GM12872 (cell line): ENCODE data around the gene CROCC.
A peak's percentile ranks its signal among the peaks of the same experiment; 100 is the strongest.

Experiments used
- TF ChIP-seq, protein P1 (sequence below): IDR thresholded peaks from 3 replicates; pipeline ENCODE4 v1.5.1; 2011; ENCODE audit warnings: low read depth, mild to moderate bottlenecking, low read length, moderate library complexity; ENCODE audit not compliant: insufficient read depth

The CROCC gene

DNA sequence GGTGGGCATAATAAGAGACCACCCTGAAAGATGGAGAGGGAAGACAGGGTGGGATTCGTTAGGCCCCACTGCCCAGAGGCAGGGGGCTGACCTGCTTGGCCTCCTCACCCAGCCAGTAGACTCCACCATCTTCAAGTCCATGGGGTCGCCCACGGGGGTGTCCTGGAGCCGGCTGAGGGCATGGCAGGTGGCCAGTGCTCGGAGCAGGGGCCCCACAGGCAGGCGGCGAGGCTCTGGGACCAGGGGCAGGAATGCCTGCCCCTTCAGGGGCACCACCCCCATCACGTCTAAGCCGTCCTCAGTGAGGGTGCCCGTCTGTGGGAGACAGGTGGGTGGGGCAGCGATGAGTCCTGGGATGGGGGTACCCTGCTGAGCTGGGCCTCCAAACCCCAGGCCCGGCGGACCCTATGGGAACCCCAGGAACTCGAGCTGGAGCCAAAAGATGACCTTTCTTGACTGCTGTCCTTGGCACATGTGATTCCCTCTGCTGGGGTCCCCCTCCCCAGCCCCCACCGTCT, 71.8 kb downstream of the CROCC start:
- TF ChIP-seq, protein P1, sequence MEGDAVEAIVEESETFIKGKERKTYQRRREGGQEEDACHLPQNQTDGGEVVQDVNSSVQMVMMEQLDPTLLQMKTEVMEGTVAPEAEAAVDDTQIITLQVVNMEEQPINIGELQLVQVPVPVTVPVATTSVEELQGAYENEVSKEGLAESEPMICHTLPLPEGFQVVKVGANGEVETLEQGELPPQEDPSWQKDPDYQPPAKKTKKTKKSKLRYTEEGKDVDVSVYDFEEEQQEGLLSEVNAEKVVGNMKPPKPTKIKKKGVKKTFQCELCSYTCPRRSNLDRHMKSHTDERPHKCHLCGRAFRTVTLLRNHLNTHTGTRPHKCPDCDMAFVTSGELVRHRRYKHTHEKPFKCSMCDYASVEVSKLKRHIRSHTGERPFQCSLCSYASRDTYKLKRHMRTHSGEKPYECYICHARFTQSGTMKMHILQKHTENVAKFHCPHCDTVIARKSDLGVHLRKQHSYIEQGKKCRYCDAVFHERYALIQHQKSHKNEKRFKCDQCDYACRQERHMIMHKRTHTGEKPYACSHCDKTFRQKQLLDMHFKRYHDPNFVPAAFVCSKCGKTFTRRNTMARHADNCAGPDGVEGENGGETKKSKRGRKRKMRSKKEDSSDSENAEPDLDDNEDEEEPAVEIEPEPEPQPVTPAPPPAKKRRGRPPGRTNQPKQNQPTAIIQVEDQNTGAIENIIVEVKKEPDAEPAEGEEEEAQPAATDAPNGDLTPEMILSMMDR, result no peak

DNA sequence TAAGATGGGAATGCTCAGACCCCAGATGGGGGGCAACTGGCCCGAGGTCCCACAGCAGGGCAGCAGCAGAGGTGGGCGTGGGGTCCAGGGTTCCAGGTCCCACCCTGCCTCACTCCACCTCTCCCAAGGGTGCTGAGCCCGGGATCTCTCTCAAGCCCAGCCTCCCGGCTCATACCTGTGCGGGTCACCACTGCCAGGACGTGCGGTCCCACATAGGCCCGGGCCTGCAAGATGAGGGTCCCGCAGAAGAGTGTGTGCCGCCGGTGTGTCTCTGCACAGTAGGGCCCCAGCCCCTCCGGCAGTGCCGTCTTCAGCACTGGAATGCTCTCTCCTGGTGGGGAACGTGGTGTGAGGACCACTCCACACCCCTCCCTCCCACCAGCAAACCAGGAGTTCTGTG, 75.1 kb downstream of the CROCC start:
- TF ChIP-seq, protein P1, result no peak

DNA sequence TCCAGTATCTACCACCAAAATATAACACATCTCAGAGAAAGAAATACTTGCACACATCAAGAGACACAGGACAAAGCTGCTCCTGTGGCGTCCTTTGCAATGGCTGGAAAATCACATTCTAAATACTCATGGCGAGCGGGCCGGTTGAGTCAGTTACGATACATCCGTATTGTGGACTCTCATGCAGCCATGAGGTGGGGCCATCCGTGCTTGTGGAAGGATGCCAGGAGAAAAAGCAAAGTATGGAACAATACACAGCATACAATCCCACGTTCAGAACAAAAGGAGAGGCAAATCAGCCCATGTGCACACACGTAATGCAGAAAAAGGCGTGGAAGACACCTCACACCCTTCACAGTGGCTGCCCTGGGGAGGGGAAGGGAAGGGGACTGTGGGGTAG, 76.9 kb downstream of the CROCC start:
- TF ChIP-seq, protein P1, result no peak

DNA sequence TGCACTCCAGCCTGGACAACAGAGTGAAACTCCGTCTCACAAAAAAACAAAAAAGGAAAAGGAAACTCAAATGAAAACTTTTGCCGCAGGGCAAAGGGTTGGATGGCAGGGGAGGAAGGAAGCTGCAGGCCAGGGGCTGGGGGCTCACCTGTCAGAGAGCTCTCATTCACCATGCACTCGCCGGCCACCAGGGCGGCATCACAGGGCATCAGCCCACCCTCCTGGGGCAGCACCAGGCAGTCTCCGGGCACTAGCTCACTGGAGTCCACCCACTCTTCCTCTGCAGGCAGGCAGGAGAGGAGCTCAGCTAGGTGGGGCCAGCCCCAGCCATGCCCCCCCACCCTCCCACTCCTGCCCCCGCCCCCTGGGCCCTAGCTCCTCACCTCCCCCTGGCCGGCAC, 78.1 kb downstream of the CROCC start:
- TF ChIP-seq, protein P1, result 0 out of 3 replicates have a peak, but pooled peaks have one; percentile 33

DNA sequence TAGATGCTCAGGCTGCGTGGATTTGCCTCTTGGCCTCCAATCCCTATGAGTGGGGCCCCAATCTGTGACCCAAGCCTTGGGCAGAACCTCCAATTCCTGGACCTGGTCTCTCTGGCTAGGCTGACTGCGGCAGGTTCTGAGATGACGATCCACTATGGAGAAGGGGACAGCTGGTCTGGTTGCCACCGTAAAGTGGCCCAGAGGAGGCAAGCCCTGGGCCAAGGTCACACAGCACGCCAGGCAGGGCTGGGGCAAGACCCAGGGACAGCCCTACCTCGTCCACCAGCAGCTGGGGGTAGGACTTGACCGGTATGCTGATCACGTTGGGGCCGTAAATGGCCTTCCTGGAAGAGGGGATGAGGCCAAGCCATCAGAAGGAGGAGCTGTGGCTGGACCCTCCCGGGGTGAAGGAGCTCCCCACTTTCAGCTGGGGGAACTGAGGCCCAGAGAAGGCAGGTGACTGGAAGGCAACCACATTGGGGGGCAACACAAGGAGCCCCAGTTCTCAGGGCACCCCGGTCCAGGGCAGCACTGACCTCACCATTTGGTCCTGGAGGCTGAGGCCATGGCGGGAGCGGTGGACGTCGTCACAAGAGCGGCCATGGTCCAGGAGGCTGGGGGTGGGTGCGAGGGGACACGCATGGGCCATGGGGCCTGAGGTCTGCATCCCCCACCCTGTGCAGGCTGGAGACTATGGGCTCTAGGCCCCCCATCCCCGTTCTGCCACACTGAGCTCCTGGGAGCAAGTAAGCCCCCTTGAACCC, 80.2 kb downstream of the CROCC start:
- TF ChIP-seq, protein P1, result no peak

DNA sequence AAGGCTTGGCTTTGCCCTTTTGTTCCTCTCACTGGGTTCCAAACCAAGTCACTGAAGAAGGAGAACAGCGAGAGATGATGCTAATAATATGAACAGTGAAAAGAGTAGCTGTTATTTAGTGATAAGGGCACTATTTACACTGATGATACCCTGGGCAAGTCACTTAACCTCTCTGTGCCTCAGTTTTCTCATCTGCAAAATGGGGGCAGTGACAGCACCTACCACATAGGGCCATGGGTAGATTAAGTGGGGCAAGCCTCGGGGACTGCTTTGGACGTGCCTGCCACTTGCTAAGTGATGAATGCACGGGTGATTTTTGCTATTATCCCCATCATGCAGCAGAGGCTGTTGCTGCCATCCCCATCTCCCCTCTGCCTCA, 80.8 kb downstream of the CROCC start:
- TF ChIP-seq, protein P1, result no peak

DNA sequence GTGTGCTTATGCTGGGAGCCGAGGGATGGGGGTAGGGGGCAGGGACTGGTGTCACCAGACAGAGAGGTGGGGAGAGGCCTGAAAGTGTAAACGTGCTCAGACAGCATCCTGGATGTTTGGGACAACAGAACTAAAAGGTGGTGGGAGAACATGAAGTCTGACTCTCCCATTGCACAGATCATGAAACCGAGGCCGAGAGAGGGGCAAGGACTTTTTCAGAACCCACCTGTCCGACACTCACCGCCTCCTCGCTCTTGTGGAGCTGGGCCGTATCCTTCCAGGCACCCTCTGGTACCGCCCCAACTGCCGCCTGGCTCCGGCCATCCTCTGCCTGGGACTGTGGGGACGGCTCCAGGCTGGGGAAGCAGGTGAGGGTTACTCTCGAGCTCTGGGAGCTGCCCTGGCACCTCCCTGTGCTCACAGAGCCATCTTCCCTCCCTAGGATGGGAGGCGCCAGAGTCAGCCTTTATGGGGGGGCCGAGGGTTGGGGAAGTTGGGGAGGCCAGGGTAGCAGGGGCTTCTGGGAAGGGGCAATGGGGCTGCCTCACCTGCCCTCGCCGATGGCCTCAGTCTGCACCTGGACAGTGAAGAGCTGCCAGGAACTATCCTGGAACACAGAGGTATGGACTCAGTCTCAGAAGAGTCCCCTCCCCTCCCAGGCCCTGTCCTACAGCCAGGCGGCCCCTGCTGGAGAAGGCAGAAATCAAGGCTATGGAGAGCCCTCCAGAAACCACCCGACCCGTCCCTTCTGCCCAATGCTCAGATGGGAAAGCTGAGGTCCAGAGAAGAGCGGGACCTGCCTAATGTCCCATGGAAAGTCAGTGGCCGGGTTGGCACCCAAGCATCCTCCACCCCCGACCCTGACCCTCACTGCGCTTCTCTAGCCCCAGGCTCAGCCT, 83.0 kb downstream of the CROCC start:
- TF ChIP-seq, protein P1, result no peak
